Body of pancreas (tissue), 4 donors: ENCODE results near the gene GPR179. TPM values are rescaled to one million over a fixed set of nuclear protein-coding genes. Genes with fewer than 3 reads are reported as not detected.

ENCODE experiments used
- ATAC-seq: fragments of 150-250 bp; one replicate; pipeline ENCODE4 v1.9.1; 2016
- DNase-seq, 4 donors: peaks; one replicate each; pipeline ENCODE4 v3.0.0-alpha.2; 2019
- H3K27ac ChIP-seq, 4 donors: fragments of 200-600 bp; sonication (generic); 1 replicate in 3 of 4; 2 replicates in 1 of 4; pipeline versions ENCODE4 v1.5.1 to v1.6.1; 2016 to 2019; ENCODE audit warnings: mild to moderate bottlenecking in 1 of 4, mixed read lengths in 1 of 4, moderate library complexity in 1 of 4
- H3K27me3 ChIP-seq, 2 donors: fragments of 200-600 bp; sonication (generic); one replicate each; pipeline ENCODE4 v1.6.0; 2016; ENCODE audit warnings: mild to moderate bottlenecking in 1 of 2
- H3K36me3 ChIP-seq, 2 donors: fragments of 200-600 bp; sonication (generic); replicated peaks in 1 of 2; 2 replicates each; pipeline ENCODE4 v1.5.1; 2016; ENCODE audit warnings: low read depth in 2 of 2; ENCODE audit not compliant: insufficient read depth in 1 of 2
- H3K4me1 ChIP-seq: fragments of 200-600 bp; sonication (generic); one replicate; pipeline ENCODE4 v1.6.0; 2016
- H3K4me3 ChIP-seq, 2 donors: fragments of 200-600 bp; sonication (generic); 1 replicate in 1 of 2; 2 replicates in 1 of 2; pipeline ENCODE4 v1.5.1; 2016 to 2019
- H3K9me3 ChIP-seq, 3 donors: fragments of 200-600 bp; sonication (generic); 1 replicate in 2 of 3; 2 replicates in 1 of 3; pipeline ENCODE4 v1.5.1; 2016
- POLR2A ChIP-seq, 3 donors: fragments of 450-650 bp; IDR thresholded peaks; one replicate each; pipeline ENCODE4 v1.6.1; 2016; ENCODE audit warnings: antibody characterized with exemption in 3 of 3, mild to moderate bottlenecking in 2 of 3
- WGBS, 2 donors: methylation state at CpG; one replicate each; pipeline ENCODE4 v1.1.5; 2017; 5-methylcytosine and 5-hydroxymethylcytosine counted together
- intact Hi-C: fragments of 100-400 bp; cut with DNase I; formaldehyde crosslinking; loops from one replicate; pipeline ENCODE4 v1.15.1; 2023
- total RNA-seq, 2 donors: library from RNA; depleted of rRNA; stranded (reverse); fragments of >200 nt; gene quantifications; one replicate each; pipeline ENCODE4 v1.1.0, GENCODE V29; 2016
- TF ChIP-seq, protein P1 (sequence below), 7 experiments: fragments of 450-650 bp in 4 of 7; fragments of 200-600 bp in 3 of 7; sonication (generic) in 3 of 7; IDR thresholded peaks; one replicate each; pipeline ENCODE4 v1.5.1; 2016 to 2019; ENCODE audit warnings: antibody characterized with exemption in 7 of 7

GPR179 gene
- total RNA-seq, 2 donors from 2014 or later: under 0.01 TPM; not detected in 1

DNA sequence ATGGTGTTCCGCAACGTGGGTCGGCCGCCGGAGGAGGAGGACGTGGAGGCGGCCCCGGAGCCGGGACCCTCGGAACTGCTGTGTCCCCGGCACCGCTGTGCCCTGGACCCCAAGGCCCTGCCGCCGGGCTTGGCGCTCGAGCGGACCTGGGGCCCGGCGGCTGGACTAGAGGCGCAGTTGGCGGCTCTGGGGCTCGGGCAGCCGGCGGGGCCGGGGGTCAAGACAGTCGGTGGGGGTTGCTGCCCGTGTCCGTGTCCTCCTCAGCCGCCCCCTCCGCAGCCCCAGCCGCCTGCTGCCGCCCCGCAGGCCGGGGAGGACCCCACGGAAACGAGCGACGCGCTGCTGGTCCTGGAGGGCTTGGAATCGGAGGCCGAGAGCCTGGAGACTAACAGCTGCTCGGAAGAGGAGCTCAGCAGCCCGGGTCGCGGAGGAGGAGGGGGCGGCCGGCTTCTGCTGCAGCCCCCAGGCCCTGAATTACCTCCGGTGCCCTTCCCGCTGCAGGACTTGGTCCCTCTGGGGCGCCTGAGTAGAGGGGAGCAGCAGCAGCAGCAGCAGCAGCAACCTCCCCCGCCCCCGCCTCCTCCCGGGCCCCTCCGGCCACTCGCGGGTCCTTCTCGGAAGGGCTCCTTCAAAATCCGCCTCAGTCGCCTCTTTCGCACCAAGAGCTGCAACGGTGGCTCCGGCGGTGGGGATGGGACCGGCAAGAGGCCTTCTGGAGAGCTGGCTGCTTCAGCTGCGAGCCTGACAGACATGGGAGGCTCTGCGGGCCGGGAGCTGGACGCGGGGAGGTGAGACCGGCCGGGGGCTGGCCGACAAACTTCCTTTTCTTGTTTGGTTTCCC lies 8.7 kb upstream of the GPR179 start:
- peaks cover 44% of the 10 kb centered on the region for H3K4me1 ChIP-seq
- TF ChIP-seq, protein P1, sequence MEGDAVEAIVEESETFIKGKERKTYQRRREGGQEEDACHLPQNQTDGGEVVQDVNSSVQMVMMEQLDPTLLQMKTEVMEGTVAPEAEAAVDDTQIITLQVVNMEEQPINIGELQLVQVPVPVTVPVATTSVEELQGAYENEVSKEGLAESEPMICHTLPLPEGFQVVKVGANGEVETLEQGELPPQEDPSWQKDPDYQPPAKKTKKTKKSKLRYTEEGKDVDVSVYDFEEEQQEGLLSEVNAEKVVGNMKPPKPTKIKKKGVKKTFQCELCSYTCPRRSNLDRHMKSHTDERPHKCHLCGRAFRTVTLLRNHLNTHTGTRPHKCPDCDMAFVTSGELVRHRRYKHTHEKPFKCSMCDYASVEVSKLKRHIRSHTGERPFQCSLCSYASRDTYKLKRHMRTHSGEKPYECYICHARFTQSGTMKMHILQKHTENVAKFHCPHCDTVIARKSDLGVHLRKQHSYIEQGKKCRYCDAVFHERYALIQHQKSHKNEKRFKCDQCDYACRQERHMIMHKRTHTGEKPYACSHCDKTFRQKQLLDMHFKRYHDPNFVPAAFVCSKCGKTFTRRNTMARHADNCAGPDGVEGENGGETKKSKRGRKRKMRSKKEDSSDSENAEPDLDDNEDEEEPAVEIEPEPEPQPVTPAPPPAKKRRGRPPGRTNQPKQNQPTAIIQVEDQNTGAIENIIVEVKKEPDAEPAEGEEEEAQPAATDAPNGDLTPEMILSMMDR (IDR thresholded peaks at IDR 0.05): no peak
- no peak for TF ChIP-seq POLR2A (IDR thresholded peaks at IDR 0.05)
- H3K27ac ChIP-seq: peak overlapping the region; percentile 74 to 93 (median 86)
- no peaks in the 10 kb centered on the region for H3K27me3 ChIP-seq
- peak overlapping the region; percentile 73 to 83 for H3K4me3 ChIP-seq
- peak; percentile 5 for ATAC-seq
- H3K9me3 ChIP-seq: no peaks in the 10 kb centered on the region
- intact Hi-C loops: no loop called here
- no peaks in the 10 kb centered on the region for H3K36me3 ChIP-seq
- DNase-seq: peak; percentile 35 to 45 (median 42)
- 0% methylated on average over 15 to 57 of the region's 72 CpGs for WGBS, 2 donors

DNA sequence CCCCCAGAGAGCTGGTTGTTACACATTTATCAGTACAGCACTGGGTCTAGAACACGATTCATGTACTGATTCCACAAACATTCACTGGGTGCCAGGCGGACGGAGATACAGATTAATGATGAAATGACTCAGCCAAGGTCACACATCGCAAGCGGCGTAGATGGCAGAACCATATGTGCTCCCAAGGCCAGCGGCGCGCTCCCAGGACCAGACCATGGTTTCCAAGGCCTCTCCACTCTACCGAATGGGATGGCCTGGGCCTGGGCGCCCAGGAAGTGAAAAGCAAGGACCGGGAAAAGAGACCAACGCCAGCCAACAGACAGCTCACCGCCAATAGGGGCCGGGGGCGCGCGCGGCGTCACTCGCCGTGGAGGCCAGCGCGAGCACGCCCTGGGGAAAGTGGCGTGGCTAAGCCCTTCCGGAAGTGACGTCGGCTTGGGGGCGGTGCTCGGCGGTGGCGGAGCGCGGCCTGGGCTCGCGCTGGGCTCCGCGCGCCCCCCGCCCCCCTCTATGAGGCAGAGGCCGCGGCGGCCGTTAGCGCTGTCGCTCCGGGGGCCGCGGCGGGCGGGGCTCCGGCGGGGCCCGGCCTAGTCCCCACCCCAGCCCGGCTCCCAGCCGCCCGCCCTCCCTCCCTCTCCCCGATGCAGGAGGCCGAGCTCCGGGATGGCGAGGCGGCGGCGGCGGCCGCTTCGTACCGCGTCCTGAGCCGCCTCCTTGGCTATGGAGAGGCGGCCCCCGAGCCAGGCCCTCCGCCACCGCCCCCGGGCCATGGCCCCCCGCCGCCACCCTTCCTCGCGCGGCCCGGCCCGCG lies 7.9 kb upstream of the GPR179 start, which contains the start of gene SOCS7:
SOCS7 (plus strand) TSS at position 433 of the 811 bp plus-strand sequence; CDS start at position 642, 209 bp downstream.
- TF ChIP-seq, protein P1 (IDR thresholded peaks at IDR 0.05): peak in 1 of 7 experiments; percentile 10
- TF ChIP-seq POLR2A (IDR thresholded peaks at IDR 0.05): peak; percentile 67 to 92 (median 90)
- no peaks in the 10 kb centered on the region for H3K36me3 ChIP-seq
- WGBS, 2 donors: 0 to 2% methylated on average over 12 to 47 of the region's 84 CpGs

DNA sequence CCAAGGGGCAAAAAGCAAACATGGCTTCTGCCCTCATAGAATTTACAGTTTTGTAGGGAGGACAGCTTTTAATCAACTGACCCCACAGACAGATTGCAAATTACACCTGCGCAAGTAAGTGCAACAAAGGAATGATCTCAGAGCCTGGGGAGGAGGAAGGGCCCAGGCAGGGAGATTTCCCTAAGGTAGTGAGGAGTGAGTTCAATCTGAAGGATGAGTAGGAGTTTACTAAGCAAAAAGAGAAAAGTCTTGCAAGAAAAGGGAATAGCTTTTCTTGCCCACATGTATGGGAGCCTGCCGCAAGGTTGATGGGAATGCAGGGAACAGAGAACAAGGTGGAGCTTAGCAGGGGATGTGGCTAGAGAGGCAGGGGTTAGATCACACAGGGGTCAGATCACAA lies 6.3 kb upstream of the GPR179 start:
- intact Hi-C loops: no loop called here
- WGBS, 2 donors: 83 to 96% methylated on average over 2 of the region's 2 CpGs
- no peaks in the 10 kb centered on the region for H3K9me3 ChIP-seq
- H3K4me3 ChIP-seq: no peak overlapping the region
- TF ChIP-seq, protein P1 (IDR thresholded peaks at IDR 0.05): no peak
- TF ChIP-seq POLR2A (IDR thresholded peaks at IDR 0.05): no peak
- H3K4me1 ChIP-seq: peaks cover 19% of the 10 kb centered on the region
- peak overlapping the region in 1 of 4 donors; percentile 16 for H3K27ac ChIP-seq
- H3K36me3 ChIP-seq: no peaks in the 10 kb centered on the region
- no peaks in the 10 kb centered on the region for H3K27me3 ChIP-seq
- ATAC-seq (no peak), DNase-seq (no peak)

More for the DNA sequence above, 7.9 kb upstream of the GPR179 start, which contains the start of gene SOCS7:
- no peaks in the 10 kb centered on the region for H3K27me3 ChIP-seq
- H3K9me3 ChIP-seq: no peaks in the 10 kb centered on the region
- peaks cover 35% of the 10 kb centered on the region for H3K4me1 ChIP-seq
- peak; percentile 94 to 95 (median 95) for DNase-seq
- intact Hi-C loops: no loop called here
- H3K4me3 ChIP-seq: peak within 1 kb of the TSS; percentile 73 to 83
- H3K27ac ChIP-seq: peak within 1 kb of the TSS; percentile 74 to 93 (median 86)
- ATAC-seq: peak; percentile 94

DNA sequence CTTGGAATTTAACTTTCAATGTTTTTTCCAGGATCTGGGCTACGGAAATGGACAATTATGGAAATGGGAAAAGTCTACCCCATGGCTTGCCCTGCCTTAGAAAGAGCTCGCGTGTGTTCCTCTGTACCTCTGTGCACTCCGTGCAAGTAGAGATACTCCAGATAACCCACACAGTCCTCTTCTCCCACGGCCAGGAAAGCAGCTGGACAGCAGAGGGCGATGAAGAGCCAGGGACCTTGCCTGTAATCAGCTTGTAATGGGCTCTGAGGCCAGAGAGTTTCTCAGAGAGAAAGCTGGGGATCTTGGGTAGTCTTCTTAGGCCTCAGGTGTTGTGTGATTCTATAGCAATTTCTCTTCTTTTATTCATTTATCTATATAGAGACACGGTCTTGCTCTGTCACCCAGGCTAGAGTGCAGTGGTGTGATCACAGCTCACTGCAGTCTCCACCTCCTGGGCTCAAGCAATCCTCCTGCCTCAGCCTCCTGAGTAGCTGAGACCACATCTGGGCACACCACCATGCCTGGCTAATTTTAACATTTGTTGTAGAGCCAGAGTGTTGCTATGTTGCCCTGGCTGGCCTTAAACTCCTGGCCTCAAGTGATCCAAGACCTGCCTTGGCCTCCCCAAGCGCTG lies 5.5 kb upstream of the GPR179 start:
- DNase-seq (peak; percentile 88 to 91 (median 90)), ATAC-seq (peak; percentile 51)
- intact Hi-C loops: loop anchor here (5.0 kb wide), 1 partner anchor 68 kb away; no protein-coding TSS in a partner anchor
- Histone ChIP-seq H3K36me3 (no peaks in the 10 kb centered on the region), H3K4me3 (no peak overlapping the region), H3K27ac (peak overlapping the region in 3 of 4 donors; percentile 3 to 16 (median 9)), H3K4me1 (peaks cover 11% of the 10 kb centered on the region), H3K9me3 (no peaks in the 10 kb centered on the region), H3K27me3 (no peaks in the 10 kb centered on the region)
- no peak for TF ChIP-seq POLR2A (IDR thresholded peaks at IDR 0.05)
- TF ChIP-seq, protein P1 (IDR thresholded peaks at IDR 0.05): peak; percentile 67 to 92 (median 88)
- 13 to 17% methylated on average over 8 of the region's 8 CpGs for WGBS, 2 donors
